Activated gamma-delta T cell treated with anti-CD3 and anti-CD28 coated beads, Interleukin-2, amount 50 U/mL, for 16 hours (primary cell): ENCODE measurements around the gene DEFB124.
"Not testable (repeated sequence)": the region's sequence is repeated elsewhere in the genome, so short reads cannot be mapped to it uniquely, and the experiment has no call there.

Experiments
- DNase-seq: peaks from one replicate; pipeline ENCODE4 v3.0.0-alpha.2; 2020; ENCODE audit warnings: low read depth

The DEFB124 gene

DNA sequence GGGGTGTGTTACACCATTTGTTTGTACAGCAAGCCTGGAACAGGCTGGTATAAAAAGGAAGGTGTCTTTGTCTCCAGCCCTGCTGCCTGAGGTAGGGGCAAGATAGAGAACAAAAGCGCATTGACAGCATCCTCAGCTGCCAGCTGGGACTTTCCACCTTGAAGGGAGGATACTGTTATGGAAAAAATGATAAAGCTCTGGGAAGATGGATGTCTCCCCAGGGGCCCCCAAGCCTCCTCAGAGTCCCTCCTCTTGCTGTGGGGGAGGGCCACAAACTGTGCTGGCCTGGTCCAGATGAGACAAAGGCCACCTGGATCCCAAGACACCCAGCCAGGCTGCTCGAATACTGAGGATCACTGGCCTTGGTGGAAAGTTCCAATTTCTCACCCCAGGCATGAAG, 13.2 kb upstream of the DEFB124 start:
- no peak for DNase-seq

DNA sequence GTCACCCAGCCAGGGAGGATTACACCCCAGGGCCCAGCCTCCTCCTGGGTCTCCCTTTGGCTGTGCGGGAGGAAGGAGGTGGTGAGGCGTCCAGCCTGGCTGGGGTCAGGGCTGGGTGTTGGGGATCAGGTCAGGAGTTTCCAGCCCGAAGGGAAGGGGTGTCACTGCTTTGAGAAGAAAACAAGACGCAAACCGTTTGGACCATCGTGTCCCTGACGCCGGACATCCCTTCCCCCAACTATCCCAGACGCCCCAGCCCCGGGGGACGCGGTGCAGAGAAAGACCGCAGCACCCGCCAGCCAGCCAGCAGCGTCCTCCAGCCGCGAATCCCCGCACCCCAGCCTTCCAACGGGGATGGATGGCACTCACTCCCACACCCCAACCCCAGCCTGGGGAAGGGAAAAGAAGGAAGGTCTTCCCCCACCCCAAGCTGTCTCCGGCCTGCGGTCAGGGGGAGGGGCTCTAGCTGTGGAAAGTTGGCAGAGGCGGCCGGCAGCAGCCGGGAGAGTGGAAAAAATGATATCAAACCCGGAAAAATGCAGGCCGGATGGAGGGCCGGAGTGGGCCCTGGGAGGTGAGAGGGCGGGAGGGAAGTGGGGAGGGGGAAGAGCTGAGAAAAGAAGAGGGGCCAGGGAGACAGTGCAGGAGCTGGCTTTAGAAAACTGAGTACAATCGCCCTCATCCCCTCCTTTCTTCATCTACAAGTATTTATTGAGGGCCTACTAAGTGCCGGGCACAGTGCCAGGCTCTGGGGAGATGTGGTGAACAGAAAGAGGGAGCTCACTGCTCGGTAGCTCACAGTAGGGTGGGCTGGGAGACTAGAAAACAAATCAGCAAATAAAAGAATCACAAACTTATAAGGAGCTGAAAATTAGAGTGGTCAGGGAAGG, 10.8 kb upstream of the DEFB124 start:
- no peak for DNase-seq

DNA sequence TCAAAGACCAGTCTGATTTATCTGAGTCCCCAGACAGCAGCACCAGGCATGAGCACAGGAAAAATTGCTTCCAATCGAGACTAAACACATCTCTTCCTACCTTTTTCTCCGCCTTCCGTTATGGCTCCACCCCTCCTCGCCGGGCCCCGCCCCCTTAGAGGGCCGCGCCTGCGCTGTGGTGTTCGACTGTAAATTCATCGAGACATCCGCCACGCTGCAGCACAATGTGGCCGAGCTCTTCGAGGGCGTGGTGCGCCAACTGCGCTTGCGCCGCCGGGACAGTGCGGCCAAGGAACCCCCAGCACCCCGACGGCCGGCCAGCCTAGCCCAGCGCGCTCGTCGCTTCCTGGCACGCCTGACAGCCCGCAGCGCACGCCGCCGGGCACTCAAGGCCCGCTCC, 9.1 kb upstream of the DEFB124 start:
- DNase-seq = no peak

DNA sequence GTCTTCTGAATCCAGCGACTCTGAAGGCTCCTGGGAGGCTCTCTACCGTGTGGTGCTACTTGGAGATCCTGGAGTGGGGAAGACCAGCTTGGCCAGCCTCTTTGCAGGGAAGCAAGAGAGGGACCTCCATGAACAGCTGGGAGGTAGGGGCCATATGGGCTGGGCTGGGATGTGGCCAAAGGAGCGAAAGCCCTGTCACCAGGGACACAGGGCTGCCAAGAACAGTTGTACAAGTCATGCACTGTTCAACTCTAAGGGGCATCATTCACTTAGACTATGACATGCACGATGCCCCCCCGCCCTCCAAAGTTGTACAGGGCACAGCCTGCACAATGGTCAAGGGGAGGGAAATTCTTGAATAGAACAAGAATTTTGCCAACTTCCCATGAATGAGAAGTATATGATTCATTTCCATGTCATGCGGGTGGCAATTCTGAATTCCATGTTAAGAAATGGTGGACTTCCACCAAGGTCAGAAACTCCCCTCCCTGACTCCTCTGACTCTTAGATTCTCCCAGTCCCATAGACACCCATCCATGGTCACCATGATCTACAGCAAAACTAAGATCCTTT, 1.8 kb upstream of the DEFB124 start:
- DNase-seq = no peak

DNA sequence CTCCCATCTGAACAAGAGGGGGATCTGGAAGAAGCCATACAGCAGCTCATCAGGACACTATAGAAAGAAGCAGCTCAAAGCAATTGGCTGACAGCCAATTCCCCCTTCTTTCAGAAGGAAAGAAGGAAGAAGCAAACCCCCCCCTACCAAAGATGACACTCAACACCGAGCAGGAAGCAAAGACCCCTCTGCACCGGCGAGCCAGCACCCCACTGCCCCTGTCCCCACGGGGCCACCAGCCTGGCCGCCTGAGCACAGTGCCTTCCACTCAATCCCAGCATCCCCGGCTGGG, 1.3 kb upstream of the DEFB124 start:
- no peak for DNase-seq

DNA sequence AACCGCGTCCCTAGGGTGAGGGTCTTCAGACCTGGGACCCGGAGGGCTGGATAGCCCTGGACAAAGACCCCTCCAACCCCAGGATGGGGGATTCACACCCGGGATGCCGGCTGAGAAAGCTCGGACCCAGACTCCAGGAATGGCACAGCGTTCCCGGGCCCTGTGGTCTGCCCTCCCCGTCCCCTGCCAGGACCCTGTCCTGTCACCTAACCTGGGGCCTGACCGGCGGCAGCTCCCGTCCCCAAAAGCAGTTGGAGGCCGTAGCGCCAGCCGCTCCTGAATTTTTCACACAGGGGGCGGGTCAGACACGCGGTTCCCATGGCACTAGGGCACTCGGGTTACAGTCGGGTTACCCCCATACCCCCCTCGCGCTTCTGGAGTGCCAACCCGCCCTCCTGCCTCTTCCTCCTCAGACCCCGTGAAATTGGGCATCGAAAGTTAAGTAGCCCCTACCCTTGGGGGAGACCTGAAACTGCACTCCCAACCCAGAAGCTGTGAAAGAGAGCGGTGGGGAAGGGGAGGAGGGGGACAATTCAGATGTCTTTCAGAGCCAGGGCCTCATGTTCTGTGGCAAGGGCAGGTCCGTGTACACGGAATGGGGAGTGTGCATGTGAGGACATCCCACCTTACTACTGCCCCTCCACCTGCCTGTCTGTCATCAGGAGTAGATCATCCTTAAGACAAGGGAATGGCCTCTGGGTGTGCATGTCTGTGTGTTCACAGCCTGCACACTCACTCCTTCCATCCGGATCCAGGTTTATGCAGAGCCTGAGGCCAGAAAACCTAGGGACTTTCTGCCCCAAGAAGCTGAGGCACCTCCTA, 756 bp upstream of the DEFB124 start:
- DNase-seq = no peak

DNA sequence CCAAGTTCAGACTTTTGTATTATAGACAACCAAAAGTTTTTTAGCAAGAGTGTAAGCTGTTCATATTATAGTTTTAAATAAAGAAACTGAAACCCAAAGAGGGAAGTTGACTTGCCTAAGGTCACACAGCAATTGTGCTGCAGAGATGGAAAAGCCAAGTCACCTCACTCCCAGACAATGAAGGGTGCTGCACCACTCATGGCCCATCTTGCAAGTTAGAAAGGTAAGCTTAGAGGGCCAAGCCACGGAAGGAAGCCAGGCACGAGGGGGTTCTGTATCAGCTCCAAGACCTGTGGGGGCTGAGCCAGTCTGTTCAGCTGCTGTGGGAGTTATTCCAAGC, 860 bp downstream of the DEFB124 start:
- no peak for DNase-seq

DNA sequence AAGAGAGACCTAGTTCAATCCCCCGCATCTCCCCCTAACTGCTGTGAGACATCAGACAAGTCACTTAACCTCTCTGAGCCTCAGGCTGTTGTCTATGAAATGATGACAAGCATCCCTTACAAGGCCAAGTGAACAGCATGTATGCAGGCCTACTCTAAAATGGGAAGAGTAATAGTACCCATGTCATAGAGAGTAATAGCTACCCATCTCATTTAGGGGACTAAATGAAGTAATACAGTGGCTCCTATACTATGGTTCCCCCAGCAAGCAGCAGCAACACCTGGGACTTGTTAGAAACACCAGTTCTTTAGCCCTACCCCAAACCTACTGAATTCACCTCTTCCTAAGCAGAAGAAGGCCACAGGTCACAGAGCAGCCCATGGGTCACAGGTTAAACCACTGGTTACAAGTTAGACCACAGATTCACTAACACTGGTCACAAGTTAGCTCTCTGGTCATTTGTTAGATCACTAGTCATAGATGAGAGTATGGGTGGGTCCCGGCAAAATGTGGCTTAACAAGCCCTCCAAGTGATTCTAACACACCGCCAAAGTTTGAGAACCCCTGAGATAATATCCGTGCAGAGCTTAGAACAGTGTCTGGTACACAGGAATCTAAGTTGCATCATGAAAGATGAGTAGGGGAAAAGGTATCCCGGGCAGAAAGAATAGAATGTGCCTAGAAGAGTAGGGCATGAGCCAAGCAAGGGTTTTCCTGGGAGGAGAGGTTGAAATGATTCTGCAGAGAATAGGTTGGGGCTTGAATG, 1.4 kb downstream of the DEFB124 start:
- DNase-seq = no peak

DNA sequence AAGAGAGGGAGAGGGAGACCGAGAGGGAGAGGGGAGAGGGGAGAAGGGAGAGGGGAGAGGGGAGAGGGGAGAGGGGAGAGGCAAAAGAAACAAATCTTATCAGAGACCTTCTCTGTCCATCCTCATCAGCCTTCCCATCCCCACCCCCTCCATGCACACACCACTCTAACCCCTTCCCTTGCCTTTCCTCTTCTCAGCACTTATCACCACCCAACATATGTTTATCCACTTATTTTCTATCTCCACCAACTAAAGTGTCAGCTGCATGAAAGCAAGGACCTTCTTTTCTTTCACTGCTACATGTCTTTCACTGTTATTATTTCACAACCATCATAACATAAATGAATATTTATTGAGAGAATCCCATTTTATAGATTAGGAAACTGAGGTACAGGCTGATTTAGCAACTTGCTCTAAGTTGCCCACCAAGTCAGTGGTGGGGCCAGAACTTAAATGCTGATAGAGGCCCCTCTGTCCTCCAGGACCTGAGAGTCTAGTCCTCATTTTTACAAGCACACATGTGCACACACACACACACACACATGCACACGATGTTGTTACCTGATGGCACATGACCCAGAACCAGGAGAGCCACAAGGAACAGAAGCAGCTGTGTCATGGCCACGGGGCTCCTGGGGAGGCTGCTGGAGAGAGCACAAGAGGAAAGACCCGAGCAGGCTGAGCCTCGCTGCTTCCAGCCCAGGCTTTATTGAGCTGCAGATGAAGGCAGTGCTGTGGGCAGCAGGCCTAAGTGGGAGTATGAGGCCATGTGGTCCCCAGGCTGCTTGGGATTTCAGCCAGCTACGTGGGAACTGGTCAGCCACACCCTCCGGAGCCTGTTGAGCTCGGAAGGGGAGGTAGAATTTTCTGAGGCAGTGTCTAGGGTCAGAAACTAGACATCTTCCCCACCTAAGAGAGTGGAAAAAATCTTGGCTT, 2.3 kb downstream of the DEFB124 start:
- DNase-seq = no peak

DNA sequence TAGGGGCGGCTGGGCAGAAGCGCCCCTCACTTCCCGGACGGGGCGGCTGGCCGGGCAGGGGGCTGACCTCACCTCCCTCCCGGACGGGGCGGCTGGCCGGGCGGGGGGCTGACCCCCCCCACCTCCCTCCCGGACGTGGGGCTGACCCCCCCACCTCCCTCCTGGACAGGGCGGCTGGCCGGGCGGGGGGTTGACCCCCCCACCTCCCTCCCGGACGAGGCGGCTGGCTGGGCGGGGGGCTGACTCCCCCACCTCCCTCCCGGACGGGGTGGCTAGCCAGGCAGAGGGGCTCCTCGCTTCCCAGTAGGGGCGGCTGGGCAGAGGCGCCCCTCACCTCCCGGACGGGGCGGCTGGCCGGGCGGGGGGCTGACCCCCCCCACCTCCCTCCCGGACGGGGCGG, 4.0 kb downstream of the DEFB124 start:
- not testable (repeated sequence) for DNase-seq

DNA sequence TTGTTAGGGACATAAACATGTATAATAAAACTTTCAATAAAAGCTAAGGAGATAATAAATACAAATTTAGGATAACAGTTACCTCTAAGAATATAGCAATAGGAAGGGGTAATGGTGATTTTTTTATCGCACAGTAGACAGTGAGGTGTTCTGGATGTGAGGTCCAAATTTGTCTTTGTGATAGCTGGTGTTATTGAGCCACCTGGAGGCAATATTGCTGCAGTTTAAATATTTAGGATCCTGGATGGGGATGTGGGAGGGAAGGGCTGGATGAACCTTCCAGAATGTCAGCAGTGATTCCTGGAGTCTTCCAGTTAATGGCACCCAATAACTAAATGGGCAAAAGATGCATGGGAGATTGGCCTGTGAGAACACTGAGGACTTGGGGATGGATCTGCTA, 20.6 kb downstream of the DEFB124 start:
- DNase-seq = no peak

DNA sequence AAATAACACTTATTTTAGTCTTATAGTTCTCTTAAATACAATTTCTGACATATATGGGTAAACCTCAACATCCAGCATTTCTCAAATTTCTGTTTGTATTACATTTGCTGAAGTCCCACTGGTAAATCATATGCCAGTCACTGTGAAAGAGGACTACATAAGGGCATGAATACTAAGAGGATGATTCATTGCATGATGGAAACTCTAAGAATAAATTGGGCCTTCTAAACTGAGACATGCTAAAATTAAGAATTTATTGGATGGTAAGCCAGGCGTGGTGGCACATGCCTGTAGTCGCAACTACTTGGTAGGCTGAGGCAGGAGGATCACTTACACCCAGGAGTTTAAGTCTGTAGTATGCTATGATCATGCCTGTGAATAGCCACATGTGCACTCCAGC, 22.4 kb downstream of the DEFB124 start:
- no peak for DNase-seq

DNA sequence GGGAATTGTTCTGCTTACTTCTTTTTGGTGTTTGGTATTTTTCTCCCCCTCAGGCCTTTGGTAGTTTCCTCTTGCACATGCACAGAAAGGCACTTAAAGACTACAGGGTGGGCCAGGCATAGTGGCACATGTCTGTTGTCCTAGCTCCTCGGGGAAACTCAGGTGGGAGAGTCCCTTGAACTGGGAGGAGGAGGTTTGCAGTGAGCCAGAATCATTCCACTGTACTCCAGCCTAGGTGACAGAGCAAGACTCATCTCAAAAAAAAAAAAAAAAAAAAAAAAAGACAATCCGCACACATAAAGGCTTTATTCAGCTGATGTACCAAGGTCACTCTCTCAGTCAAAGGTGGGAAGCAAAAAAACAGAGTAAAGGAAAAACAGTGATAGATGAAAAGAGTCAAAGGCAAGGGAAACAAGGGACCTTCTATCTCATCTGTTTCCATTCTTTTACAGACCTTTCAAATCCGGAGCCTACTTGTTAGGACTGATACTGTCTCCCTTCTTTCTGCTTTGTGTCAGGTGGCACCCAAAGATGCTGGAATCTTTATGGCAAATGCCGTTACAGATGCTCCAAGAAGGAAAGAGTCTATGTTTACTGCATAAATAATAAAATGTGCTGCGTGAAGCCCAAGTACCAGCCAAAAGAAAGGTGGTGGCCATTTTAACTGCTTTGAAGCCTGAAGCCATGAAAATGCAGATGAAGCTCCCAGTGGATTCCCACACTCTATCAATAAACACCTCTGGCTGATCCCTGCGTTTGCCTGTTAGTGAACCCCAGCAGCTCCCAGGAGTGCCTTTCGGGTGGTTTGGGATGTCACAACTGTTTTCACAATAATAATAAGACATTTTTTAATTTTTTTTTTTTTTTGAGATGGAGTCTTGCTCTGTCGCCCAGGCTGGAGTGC, 25.2 kb downstream of the DEFB124 start:
- no peak for DNase-seq

DNA sequence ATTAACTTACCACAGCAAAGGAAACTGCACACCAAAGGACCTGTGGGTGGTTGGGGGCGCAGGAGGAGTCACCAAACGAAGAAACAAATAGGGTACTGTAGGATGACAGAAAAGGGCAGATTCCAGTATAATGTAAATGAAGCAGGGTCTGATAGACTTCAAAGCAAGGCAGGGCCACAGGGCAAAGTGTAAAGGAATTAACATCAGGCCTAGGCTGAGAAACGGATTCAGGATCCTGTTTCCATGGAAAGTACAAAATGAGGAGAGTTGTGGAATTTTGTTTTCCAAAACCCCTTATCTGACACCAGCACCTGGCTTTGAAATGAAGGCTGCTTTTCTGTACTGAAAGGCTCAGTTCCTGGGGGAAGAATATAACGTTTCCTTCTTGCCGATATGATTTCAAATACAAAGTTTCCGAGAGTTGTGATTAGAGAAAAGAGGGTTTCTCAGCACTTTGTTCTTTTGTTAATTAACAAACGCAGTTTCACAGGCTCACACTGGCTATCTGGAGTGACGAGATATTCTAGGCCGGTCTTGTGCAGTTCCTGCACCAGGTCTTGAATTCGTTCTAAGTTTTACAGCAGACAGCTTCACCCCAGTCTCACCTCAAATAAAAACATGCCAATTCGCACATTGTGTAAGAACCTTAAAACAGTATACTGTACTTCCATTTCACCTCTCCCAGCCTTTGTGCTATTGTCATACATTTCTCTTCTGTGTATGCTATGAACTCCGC, 28.7 kb downstream of the DEFB124 start:
- no peak for DNase-seq

DNA sequence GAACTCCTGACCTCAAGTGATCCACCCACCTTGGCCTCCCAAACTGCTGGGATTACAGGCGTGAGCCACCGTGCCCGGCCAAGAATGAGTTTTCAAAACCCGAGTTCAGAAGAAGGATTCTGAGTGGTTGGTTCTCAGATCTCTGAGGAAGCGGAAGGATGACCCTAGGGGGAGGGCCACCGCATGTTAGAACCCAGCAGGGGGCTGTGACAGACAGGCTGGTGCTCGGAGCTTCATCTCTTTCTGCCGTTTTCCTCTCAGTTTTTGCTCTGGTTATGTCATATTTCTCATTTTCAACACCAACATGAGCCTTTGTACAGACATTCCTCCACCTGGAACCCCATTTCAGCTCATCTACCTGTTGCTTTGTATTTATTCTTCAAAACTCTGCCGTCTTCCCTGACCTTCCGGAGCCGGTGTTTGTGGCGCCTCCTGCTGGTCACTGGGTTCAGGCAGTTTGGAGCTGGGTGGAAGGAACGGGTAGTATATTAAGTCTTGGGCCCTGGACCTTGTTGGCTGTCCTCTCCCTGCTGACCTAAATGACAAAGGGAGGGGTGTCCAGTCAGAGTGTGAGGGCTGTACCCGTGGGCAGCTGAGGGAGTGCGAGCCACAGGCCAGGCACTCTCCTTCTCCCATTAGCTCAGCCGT, 34.8 kb downstream of the DEFB124 start, which contains the start of gene DEFB123:
TSS of gene DEFB123 (plus strand) at position 621 of the 648 bp plus-strand sequence. CDS start 67 bp downstream, outside the sequence.
- no peak for DNase-seq

DNA sequence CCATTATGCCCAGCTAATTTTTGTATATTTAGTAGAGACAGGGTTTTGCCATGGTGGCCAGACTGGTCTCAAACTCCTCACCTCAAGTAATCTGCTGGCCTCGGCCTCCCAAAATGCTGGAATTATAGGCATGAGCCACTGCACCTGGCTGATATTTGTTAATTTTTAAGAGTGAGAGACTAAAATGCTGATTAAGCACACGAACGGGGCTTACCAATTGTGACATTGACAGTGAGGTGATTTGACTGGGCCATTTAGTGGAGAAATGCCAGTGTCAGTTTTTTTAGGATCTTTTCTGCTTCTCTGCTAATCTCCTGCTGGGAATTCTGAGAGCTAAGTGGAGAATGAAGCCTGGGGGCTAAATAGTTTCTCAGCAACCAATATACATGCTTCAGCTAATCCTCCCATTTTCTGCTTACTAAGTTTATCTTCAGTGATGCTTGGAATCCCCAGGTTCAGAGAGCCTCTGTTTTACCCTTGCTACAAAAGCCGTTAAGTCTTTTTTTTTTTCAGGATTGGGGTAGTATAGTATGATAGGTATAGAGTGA, 44.3 kb downstream of the DEFB124 start:
- no peak for DNase-seq

DNA sequence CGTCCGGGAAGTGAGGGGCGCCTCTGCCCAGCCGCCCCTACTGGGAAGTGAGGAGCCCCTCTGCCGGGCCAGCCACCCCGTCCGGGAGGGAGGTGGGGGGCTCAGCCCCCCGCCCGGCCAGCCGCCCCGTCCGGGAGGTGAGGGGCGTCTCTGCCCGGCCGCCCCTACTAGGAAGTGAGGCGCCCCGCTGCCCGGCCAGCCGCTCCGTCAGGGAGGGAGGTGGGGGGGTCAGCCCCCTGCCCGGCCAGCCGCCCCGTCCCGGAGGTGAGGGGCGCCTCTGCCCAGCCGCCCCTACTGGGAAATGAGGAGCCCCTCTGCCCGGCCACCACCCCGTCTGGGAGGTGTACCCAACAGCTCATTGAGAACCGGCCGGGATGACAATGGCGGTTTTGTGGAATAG, 47.4 kb downstream of the DEFB124 start:
- DNase-seq = not testable (repeated sequence)

DNA sequence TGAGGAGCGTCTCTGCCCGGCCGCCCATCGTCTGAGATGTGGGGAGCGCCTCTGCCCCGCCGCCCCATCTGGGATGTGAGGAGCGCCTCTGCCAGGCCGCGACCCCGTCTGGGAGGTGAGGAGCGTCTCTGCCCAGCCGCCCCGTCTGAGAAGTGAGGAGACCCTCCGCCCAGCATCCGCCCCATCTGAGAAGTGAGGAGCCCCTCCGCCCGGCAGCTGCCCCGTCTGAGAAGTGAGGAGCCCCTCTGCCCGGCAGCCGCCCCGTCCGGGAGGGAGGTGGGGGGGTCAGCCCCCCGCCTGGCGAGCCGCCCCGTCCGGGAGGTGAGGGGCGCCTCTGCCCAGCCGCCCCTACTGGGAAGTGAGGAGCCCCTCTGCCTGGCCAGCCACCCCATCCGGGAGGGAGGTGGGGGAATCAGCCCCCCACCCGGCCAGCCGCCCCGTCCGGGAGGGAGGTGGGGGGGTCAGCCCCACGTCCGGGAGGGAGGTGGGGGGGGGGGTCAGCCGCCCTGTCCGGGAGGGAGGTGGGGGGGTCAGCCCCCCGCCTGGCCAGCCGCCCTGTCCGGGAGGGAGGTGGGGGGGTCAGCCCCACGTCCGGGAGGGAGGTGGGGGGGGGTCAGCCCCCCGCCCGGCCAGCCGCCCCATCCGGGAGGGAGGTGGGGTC, 47.9 kb downstream of the DEFB124 start:
- not testable (repeated sequence) for DNase-seq
